SK-N-SH (cell line): ENCODE results near the gene SP9. TPM values are rescaled to one million over a fixed set of nuclear protein-coding genes. Genes with fewer than 3 reads are reported as not detected.

Experiments used
- CTCF ChIA-PET: fragments of 300-600, 350-600 bp; formaldehyde crosslinking; extraction: SDS; loops from one replicate; lab custom pipeline; 2021; lab: Yijun Ruan, JAX
- POLR2A ChIA-PET: fragments of 350-600 bp; sonication (Branson Sonifier 250); formaldehyde crosslinking; extraction: SDS; loops from one replicate; lab custom pipeline; 2020; ENCODE audit warnings: antibody characterized with exemption, inconsistent platforms; lab: Yijun Ruan, JAX
- DNase-seq: peaks from one replicate; pipeline ENCODE4 v3.0.0; 2012
- H2AFZ ChIP-seq: fragments of 200-600 bp; sonication (generic); 2 replicates; pipeline ENCODE4 v1.8.1; 2016; ENCODE audit warnings: antibody characterized with exemption, mild to moderate bottlenecking, low read depth
- H3F3A ChIP-seq: fragments of 200-600 bp; sonication (generic); replicated peaks from 2 replicates; pipeline ENCODE3; 2016; ENCODE audit warnings: antibody characterized with exemption, mild to moderate bottlenecking; ENCODE audit not compliant: insufficient read depth
- H3K27ac ChIP-seq, 2 experiments: fragments of 200-500 bp in 1 of 2; fragments of 200-600 bp in 1 of 2; sonication (Bioruptor generic) in 1 of 2; sonication (generic), shearing (Covaris generic) in 1 of 2; 2 replicates each; pipeline versions ENCODE4 v1.5.1 to v1.6.1; 2014 to 2016; ENCODE audit warnings: low read depth in 2 of 2, inconsistent platforms in 1 of 2, low read length in 1 of 2, mild to moderate bottlenecking in 1 of 2, mixed read lengths in 1 of 2
- H3K27me3 ChIP-seq: fragments of 200-600 bp; sonication (generic), shearing (Covaris generic); 2 replicates; pipeline ENCODE4 v1.6.1; 2016; ENCODE audit warnings: mixed run types; ENCODE audit not compliant: insufficient read depth
- H3K36me3 ChIP-seq, 2 experiments: fragments of 200-500 bp in 1 of 2; fragments of 200-600 bp in 1 of 2; sonication (Bioruptor generic) in 1 of 2; sonication (generic) in 1 of 2; replicated peaks in 1 of 2; 2 replicates each; pipeline versions ENCODE3 to v1.5.1; 2014 to 2016; ENCODE audit warnings: low read length in 1 of 2, mild to moderate bottlenecking in 1 of 2; ENCODE audit not compliant: insufficient read depth in 2 of 2, control insufficient read depth in 1 of 2
- H3K4me1 ChIP-seq, 2 experiments: fragments of 200-500 bp in 1 of 2; fragments of 200-600 bp in 1 of 2; sonication (Bioruptor generic) in 1 of 2; sonication (generic), shearing (Covaris generic) in 1 of 2; 2 replicates each; pipeline versions ENCODE4 v1.5.1 to v1.6.1; 2014 to 2016; ENCODE audit warnings: low read depth in 1 of 2, low read length in 1 of 2, mixed run types in 1 of 2; ENCODE audit not compliant: insufficient read depth in 2 of 2, control insufficient read depth in 1 of 2
- H3K4me2 ChIP-seq: fragments of 200-600 bp; sonication (generic), shearing (Covaris generic); 2 replicates; pipeline ENCODE4 v1.6.1; 2017; ENCODE audit warnings: mixed run types
- H3K4me3 ChIP-seq, 2 experiments: fragments of 200-500 bp in 1 of 2; fragments of 200-600 bp in 1 of 2; sonication (Bioruptor generic) in 1 of 2; sonication (generic), shearing (Covaris generic) in 1 of 2; 2 replicates each; pipeline versions ENCODE4 v1.5.1 to v1.8.1; 2014 to 2016; ENCODE audit warnings: low read depth in 2 of 2, inconsistent platforms in 1 of 2, low read length in 1 of 2, mild to moderate bottlenecking in 1 of 2, mixed read lengths in 1 of 2, moderate library complexity in 1 of 2
- H3K79me2 ChIP-seq: fragments of 200-600 bp; sonication (generic); 2 replicates; pipeline ENCODE4 v1.8.1; 2017; ENCODE audit warnings: mild to moderate bottlenecking; ENCODE audit not compliant: insufficient read depth
- H3K9ac ChIP-seq: fragments of 200-600 bp; sonication (generic); 2 replicates; pipeline ENCODE4 v1.6.1; 2017; ENCODE audit warnings: mixed run types
- H3K9me2 ChIP-seq: fragments of 200-600 bp; sonication (generic); 2 replicates; pipeline ENCODE4 v1.6.1; 2017; ENCODE audit warnings: mixed run types
- H3K9me3 ChIP-seq: fragments of 200-600 bp; sonication (generic); 2 replicates; pipeline ENCODE4 v1.6.1; 2017; ENCODE audit warnings: mixed run types, mild to moderate bottlenecking, moderate library complexity
- H4K20me1 ChIP-seq: fragments of 200-600 bp; sonication (generic); 2 replicates; pipeline ENCODE4 v1.6.1; 2017; ENCODE audit warnings: mild to moderate bottlenecking, mixed run types; ENCODE audit not compliant: insufficient read depth
- GABPA ChIP-seq: IDR thresholded peaks from 2 replicates; pipeline ENCODE4 v1.4.0; 2012; ENCODE audit warnings: low read depth, mild to moderate bottlenecking
- NFIC ChIP-seq: IDR thresholded peaks from 2 replicates; pipeline ENCODE4 v1.4.0; 2012; ENCODE audit warnings: borderline replicate concordance
- NRF1 ChIP-seq: IDR thresholded peaks from 2 replicates; pipeline ENCODE4 v1.6.1; 2012; ENCODE audit warnings: low read depth, mild to moderate bottlenecking, low read length
- SMC3 ChIP-seq: IDR thresholded peaks from 2 replicates; pipeline ENCODE4 v1.6.1; 2012; ENCODE audit warnings: low read depth, low read length, improper control_type of control experiment
- TEAD4 ChIP-seq: IDR thresholded peaks from 2 replicates; pipeline ENCODE4 v1.4.0; 2012; ENCODE audit warnings: mild to moderate bottlenecking, borderline replicate concordance; ENCODE audit not compliant: insufficient read depth
- WGBS: methylation state at CpG from one replicate; pipeline ENCODE4 v1.1.6; 2017; ENCODE audit warnings: low lambda C conversion rate; 5-methylcytosine and 5-hydroxymethylcytosine counted together
- polyA plus RNA-seq, 3 experiments: library from polyadenylated mRNA; depleted of rRNA; stranded (reverse); fragments of >200 nt; gene quantifications; 2 replicates each; pipeline ENCODE4 v1.2.3, GENCODE V29; 2012
- TF ChIP-seq, protein P1 (sequence below): fragments of 200-600 bp; sonication (generic); IDR thresholded peaks from 2 replicates; pipeline ENCODE4 v1.6.1; 2017; ENCODE audit warnings: antibody characterized with exemption, mild to moderate bottlenecking, moderate library complexity
- TF ChIP-seq, protein P2 (sequence below): fragments of 150-350 bp; IDR thresholded peaks from 2 replicates; pipeline ENCODE4 v1.6.1; 2016; ENCODE audit warnings: mild to moderate bottlenecking, low read depth, low read length

SP9 gene
- polyA plus RNA-seq, 1 of the 3 experiments (the other 2 are of a cell fraction), result not detected

GRCh38 chr2:174324530-174324929 is 10.2 kb upstream of the SP9 start:
- no peaks in the 10 kb centered on the region for H4K20me1 ChIP-seq
- H3K4me2 ChIP-seq, result no peak overlapping the region
- no peak overlapping the region for H3K9ac ChIP-seq
- no peak overlapping the region for H3K27ac ChIP-seq
- CTCF ChIA-PET, result interaction anchor here (1.1 to 4.7 kb wide), 2 partner anchors 16 to 951 kb away, joined by 3 to 19 read pairs; no protein-coding TSS in a partner anchor
- H3K79me2 ChIP-seq, result no peaks in the 10 kb centered on the region
- H2AFZ ChIP-seq, result no peak overlapping the region
- no peak overlapping the region for H3K4me3 ChIP-seq
- no peaks in the 10 kb centered on the region for H3K9me2 ChIP-seq
- H3K4me1 ChIP-seq, result peaks cover 0 to 18% of the 10 kb centered on the region in 2 experiments; a peak in 3 of 4 replicates
- no peaks in the 10 kb centered on the region for H3F3A ChIP-seq
- POLR2A ChIA-PET, result no interaction called here
- no peaks in the 10 kb centered on the region for H3K9me3 ChIP-seq
- H3K27me3 ChIP-seq, result peaks cover 45% of the 10 kb centered on the region
- DNase-seq, result no peak
- no peaks in the 10 kb centered on the region for H3K36me3 ChIP-seq
- WGBS, result 68% methylated on average over 2 of the region's 2 CpGs
- TF ChIP-seq TEAD4 (no peak), GABPA (no peak), NFIC (no peak)

DNA sequence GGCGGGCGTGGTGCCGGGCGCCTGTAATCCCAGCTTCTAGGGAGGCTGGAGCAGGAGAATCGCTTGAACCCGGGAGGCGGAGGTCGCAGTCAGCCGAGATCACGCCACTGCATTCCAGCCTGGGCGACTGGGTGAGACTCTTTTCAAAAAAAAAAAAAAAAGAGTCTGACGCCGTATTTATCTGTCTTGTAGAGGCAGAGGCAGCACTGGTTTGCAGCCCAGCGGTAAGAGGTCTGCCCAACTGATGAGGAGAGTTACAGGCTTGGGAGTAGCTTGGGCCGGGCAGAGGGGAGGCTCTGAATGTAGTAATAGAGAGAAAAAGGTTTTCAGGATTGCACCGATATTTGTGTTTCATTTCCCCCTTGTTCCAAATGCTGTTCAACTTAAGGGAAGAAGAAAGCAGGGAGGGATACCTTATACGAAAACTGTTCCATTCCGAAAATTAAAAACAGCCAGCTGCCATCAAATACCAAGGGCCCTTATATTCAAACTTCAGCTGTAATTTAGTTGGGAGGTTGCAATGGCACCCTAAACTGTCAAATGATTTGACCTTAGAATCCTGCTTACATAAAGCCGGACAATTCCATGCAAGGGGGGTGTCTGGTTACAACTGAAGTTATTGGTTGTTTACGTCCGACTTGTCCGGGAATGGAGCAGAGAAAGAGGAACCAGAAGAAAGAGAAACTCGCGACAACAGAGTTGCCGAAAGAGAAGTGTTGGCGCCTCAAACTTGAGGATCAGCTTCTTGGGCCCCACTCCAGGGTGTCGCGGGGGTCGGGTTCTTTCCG is 9.2 kb upstream of the SP9 start:
- no peak overlapping the region for H3K4me3 ChIP-seq
- H3K4me1 ChIP-seq, result peaks cover 0 to 18% of the 10 kb centered on the region in 2 experiments; a peak in 3 of 4 replicates
- H3K9ac ChIP-seq, result no peak overlapping the region
- H3K27me3 ChIP-seq, result peaks cover 55% of the 10 kb centered on the region
- H3K4me2 ChIP-seq, result no peak overlapping the region
- no peaks in the 10 kb centered on the region for H4K20me1 ChIP-seq
- ChIA-PET POLR2A (no interaction called here), CTCF (interaction anchor here (0.6 to 4.7 kb wide), 6 partner anchors 9 to 923 kb away, joined by 3 to 19 read pairs (median 6); partner anchors contain the start of gene SP9)
- H3K27ac ChIP-seq, result no peak overlapping the region
- no peaks in the 10 kb centered on the region for H3F3A ChIP-seq
- H3K79me2 ChIP-seq, result no peaks in the 10 kb centered on the region
- DNase-seq, result no peak
- 92% methylated on average over 26 of the region's 30 CpGs for whole genome bisulfite sequencing
- H3K9me2 ChIP-seq, result no peaks in the 10 kb centered on the region
- TF ChIP-seq NFIC (no peak), TEAD4 (no peak), NRF1 (no peak), SMC3 (no peak), GABPA (no peak)
- TF ChIP-seq, protein P1, sequence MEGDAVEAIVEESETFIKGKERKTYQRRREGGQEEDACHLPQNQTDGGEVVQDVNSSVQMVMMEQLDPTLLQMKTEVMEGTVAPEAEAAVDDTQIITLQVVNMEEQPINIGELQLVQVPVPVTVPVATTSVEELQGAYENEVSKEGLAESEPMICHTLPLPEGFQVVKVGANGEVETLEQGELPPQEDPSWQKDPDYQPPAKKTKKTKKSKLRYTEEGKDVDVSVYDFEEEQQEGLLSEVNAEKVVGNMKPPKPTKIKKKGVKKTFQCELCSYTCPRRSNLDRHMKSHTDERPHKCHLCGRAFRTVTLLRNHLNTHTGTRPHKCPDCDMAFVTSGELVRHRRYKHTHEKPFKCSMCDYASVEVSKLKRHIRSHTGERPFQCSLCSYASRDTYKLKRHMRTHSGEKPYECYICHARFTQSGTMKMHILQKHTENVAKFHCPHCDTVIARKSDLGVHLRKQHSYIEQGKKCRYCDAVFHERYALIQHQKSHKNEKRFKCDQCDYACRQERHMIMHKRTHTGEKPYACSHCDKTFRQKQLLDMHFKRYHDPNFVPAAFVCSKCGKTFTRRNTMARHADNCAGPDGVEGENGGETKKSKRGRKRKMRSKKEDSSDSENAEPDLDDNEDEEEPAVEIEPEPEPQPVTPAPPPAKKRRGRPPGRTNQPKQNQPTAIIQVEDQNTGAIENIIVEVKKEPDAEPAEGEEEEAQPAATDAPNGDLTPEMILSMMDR, result no peak
- TF ChIP-seq, protein P2, sequence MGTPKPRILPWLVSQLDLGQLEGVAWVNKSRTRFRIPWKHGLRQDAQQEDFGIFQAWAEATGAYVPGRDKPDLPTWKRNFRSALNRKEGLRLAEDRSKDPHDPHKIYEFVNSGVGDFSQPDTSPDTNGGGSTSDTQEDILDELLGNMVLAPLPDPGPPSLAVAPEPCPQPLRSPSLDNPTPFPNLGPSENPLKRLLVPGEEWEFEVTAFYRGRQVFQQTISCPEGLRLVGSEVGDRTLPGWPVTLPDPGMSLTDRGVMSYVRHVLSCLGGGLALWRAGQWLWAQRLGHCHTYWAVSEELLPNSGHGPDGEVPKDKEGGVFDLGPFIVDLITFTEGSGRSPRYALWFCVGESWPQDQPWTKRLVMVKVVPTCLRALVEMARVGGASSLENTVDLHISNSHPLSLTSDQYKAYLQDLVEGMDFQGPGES, result no peak
- H3K9me3 ChIP-seq, result no peaks in the 10 kb centered on the region
- no peaks in the 10 kb centered on the region for H3K36me3 ChIP-seq
- no peak overlapping the region for H2AFZ ChIP-seq
